Muscle layer of colon (tissue), 2 donors: ENCODE measurements around the gene MYEOV.

Experiments used
- H3K27ac ChIP-seq: one replicate; pipeline ENCODE4 v1.7.0; 2013; ENCODE audit warnings: low read depth, mild to moderate bottlenecking, low read length, moderate library complexity
- H3K27me3 ChIP-seq, 2 donors: one replicate each; pipeline ENCODE4 v1.7.0; 2013; ENCODE audit warnings: low read length in 2 of 2, mild to moderate bottlenecking in 2 of 2; ENCODE audit not compliant: insufficient read depth in 2 of 2, control insufficient read depth in 1 of 2
- H3K36me3 ChIP-seq: one replicate; pipeline ENCODE4 v1.7.0; 2013; ENCODE audit warnings: mild to moderate bottlenecking, low read length; ENCODE audit not compliant: insufficient read depth
- H3K4me1 ChIP-seq: one replicate; pipeline ENCODE4 v1.7.0; 2013; ENCODE audit warnings: mild to moderate bottlenecking, low read length; ENCODE audit not compliant: insufficient read depth
- H3K4me3 ChIP-seq, 2 donors: one replicate each; pipeline ENCODE4 v1.7.0; 2013; ENCODE audit warnings: low read length in 2 of 2, low read depth in 1 of 2, mild to moderate bottlenecking in 1 of 2, moderate library complexity in 1 of 2
- H3K9ac ChIP-seq: one replicate; pipeline ENCODE4 v1.7.0; 2013; ENCODE audit warnings: low read length
- H3K9me3 ChIP-seq: one replicate; pipeline ENCODE4 v1.7.0; 2013; ENCODE audit warnings: mild to moderate bottlenecking, low read length
- donor health status: abdominal sarcoma.
- donor health status: Adenocarcinoma of cecum.

MYEOV gene

GRCh38 chr11:69278091-69278867 lies 15.7 kb upstream of the MYEOV start:
- Histone ChIP-seq H3K4me3 (no peak overlapping the region), H3K4me1 (no peaks in the 10 kb centered on the region), H3K27me3 (no peaks in the 10 kb centered on the region), H3K9ac (no peak overlapping the region), H3K27ac (no peak overlapping the region), H3K36me3 (no peaks in the 10 kb centered on the region), H3K9me3 (no peaks in the 10 kb centered on the region)

GRCh38 chr11:69280451-69280850 lies 13.5 kb upstream of the MYEOV start:
- H3K9me3 ChIP-seq, result no peaks in the 10 kb centered on the region
- H3K9ac ChIP-seq, result no peak overlapping the region
- H3K27ac ChIP-seq, result no peak overlapping the region
- no peaks in the 10 kb centered on the region for H3K36me3 ChIP-seq
- no peaks in the 10 kb centered on the region for H3K4me1 ChIP-seq
- H3K27me3 ChIP-seq, result no peaks in the 10 kb centered on the region
- H3K4me3 ChIP-seq, result no peak overlapping the region

GRCh38 chr11:69280994-69281393 lies 13.0 kb upstream of the MYEOV start:
- H3K4me1 ChIP-seq, result no peaks in the 10 kb centered on the region
- H3K9ac ChIP-seq, result no peak overlapping the region
- H3K27me3 ChIP-seq, result no peaks in the 10 kb centered on the region
- no peak overlapping the region for H3K27ac ChIP-seq
- H3K36me3 ChIP-seq, result no peaks in the 10 kb centered on the region
- H3K4me3 ChIP-seq, result no peak overlapping the region
- H3K9me3 ChIP-seq, result no peaks in the 10 kb centered on the region

GRCh38 chr11:69283446-69283845 lies 10.5 kb upstream of the MYEOV start:
- Histone ChIP-seq H3K4me3 (no peak overlapping the region), H3K4me1 (no peaks in the 10 kb centered on the region), H3K36me3 (no peaks in the 10 kb centered on the region), H3K27me3 (no peaks in the 10 kb centered on the region), H3K9ac (no peak overlapping the region), H3K27ac (no peak overlapping the region), H3K9me3 (no peaks in the 10 kb centered on the region)

- Histone ChIP-seq H3K27me3 (no peaks in the 10 kb centered on the region), H3K9ac (no peak overlapping the region), H3K36me3 (no peaks in the 10 kb centered on the region), H3K9me3 (no peaks in the 10 kb centered on the region), H3K4me3 (no peak overlapping the region), H3K4me1 (no peaks in the 10 kb centered on the region), H3K27ac (no peak overlapping the region)
These were observed 9.9 kb upstream of the MYEOV start for GRCh38 chr11:69284081-69284511.

- Histone ChIP-seq H3K9me3 (no peaks in the 10 kb centered on the region), H3K27me3 (no peaks in the 10 kb centered on the region), H3K27ac (no peak overlapping the region), H3K4me3 (no peak overlapping the region), H3K4me1 (no peaks in the 10 kb centered on the region), H3K9ac (no peak overlapping the region), H3K36me3 (no peaks in the 10 kb centered on the region)
These were observed 8.9 kb upstream of the MYEOV start for GRCh38 chr11:69285091-69285490.

GRCh38 chr11:69285766-69286165 lies 8.2 kb upstream of the MYEOV start:
- Histone ChIP-seq H3K9me3 (no peaks in the 10 kb centered on the region), H3K4me1 (no peaks in the 10 kb centered on the region), H3K36me3 (no peaks in the 10 kb centered on the region), H3K4me3 (no peak overlapping the region), H3K27me3 (no peaks in the 10 kb centered on the region), H3K9ac (no peak overlapping the region), H3K27ac (no peak overlapping the region)

GRCh38 chr11:69286374-69287371 lies 7.3 kb upstream of the MYEOV start:
- no peak overlapping the region for H3K9ac ChIP-seq
- H3K36me3 ChIP-seq, result no peaks in the 10 kb centered on the region
- H3K9me3 ChIP-seq, result no peaks in the 10 kb centered on the region
- no peaks in the 10 kb centered on the region for H3K4me1 ChIP-seq
- no peak overlapping the region for H3K4me3 ChIP-seq
- no peak overlapping the region for H3K27ac ChIP-seq
- no peaks in the 10 kb centered on the region for H3K27me3 ChIP-seq

GRCh38 chr11:69287968-69288882 lies 5.7 kb upstream of the MYEOV start:
- H3K27ac ChIP-seq, result no peak overlapping the region
- no peak overlapping the region for H3K9ac ChIP-seq
- no peak overlapping the region for H3K4me3 ChIP-seq
- H3K27me3 ChIP-seq, result peaks cover 0 to 7% of the 10 kb centered on the region in 2 donors
- H3K9me3 ChIP-seq, result no peaks in the 10 kb centered on the region
- H3K36me3 ChIP-seq, result no peaks in the 10 kb centered on the region
- no peaks in the 10 kb centered on the region for H3K4me1 ChIP-seq

GRCh38 chr11:69288883-69289242 lies 5.1 kb upstream of the MYEOV start:
- H3K36me3 ChIP-seq, result no peaks in the 10 kb centered on the region
- H3K9me3 ChIP-seq, result no peaks in the 10 kb centered on the region
- no peak overlapping the region for H3K27ac ChIP-seq
- peaks cover 0 to 7% of the 10 kb centered on the region in 2 donors for H3K27me3 ChIP-seq
- H3K4me1 ChIP-seq, result no peaks in the 10 kb centered on the region
- H3K9ac ChIP-seq, result no peak overlapping the region
- H3K4me3 ChIP-seq, result no peak overlapping the region

GRCh38 chr11:69290806-69291205 lies 3.1 kb upstream of the MYEOV start:
- H3K9me3 ChIP-seq, result no peaks in the 10 kb centered on the region
- no peak overlapping the region for H3K4me3 ChIP-seq
- no peak overlapping the region for H3K27ac ChIP-seq
- peaks cover 0 to 7% of the 10 kb centered on the region in 2 donors for H3K27me3 ChIP-seq
- no peaks in the 10 kb centered on the region for H3K4me1 ChIP-seq
- H3K9ac ChIP-seq, result no peak overlapping the region
- H3K36me3 ChIP-seq, result no peaks in the 10 kb centered on the region
